ENCODE results near the gene CIT.

CIT gene

GRCh38 chr12:119836781-119837180 is 40.3 kb downstream of the CIT start:
- Histone ChIP-seq H3K9me3 (ENCODE audit: control insufficient read depth in 2 of 2, low read length in 2 of 2) (no peaks in the 10 kb centered on the region), H3K27ac (ENCODE audit: low read depth in 2 of 2, low read length in 2 of 2) (no peak overlapping the region), H3K27me3 (ENCODE audit: control insufficient read depth in 2 of 2, insufficient read depth in 2 of 2, low read length in 2 of 2) (no peaks in the 10 kb centered on the region), H3K4me1 (ENCODE audit: control insufficient read depth in 2 of 2, insufficient read depth in 2 of 2, low read length in 2 of 2) (no peaks in the 10 kb centered on the region), H3K9ac (ENCODE audit: low read depth in 1 of 2, low read length in 2 of 2) (no peak overlapping the region), H3K4me3 (ENCODE audit: low read length in 2 of 2) (no peak overlapping the region), H3K36me3 (ENCODE audit: control insufficient read depth in 2 of 2, insufficient read depth in 2 of 2, low read length in 2 of 2) (no peaks in the 10 kb centered on the region)

GRCh38 chr12:119835068-119835467 is 42.1 kb downstream of the CIT start:
- H3K27me3 ChIP-seq (ENCODE audit: control insufficient read depth in 2 of 2, insufficient read depth in 2 of 2, low read length in 2 of 2), result no peaks in the 10 kb centered on the region

DNA sequence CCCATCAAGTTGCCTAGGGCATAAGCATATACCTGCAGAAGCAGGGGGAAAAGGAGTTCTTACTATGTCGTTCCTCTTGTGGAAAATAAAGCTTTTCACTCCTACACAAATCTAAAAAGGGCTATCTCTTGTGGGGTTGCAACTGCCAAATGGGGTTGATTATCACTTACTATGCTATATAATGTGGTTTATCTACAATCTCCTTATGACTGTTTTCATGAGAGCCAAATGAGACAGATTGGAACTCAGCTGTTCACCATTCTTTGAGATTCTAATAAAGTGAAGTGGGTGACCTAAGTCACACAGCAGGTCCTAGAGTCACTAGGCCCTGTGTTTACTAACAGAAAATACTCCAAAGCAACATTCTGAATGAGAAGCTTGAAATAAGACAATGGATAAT is 47.7 kb downstream of the CIT start:
- no peaks in the 10 kb centered on the region for H3K9me3 ChIP-seq (ENCODE audit: control insufficient read depth in 2 of 2, low read length in 2 of 2)
- H3K9ac ChIP-seq (ENCODE audit: low read depth in 1 of 2, low read length in 2 of 2), result no peak overlapping the region
- no peaks in the 10 kb centered on the region for H3K4me1 ChIP-seq (ENCODE audit: control insufficient read depth in 2 of 2, insufficient read depth in 2 of 2, low read length in 2 of 2)
- no peaks in the 10 kb centered on the region for H3K27me3 ChIP-seq (ENCODE audit: control insufficient read depth in 2 of 2, insufficient read depth in 2 of 2, low read length in 2 of 2)
- no peak overlapping the region for H3K4me3 ChIP-seq (ENCODE audit: low read length in 2 of 2)
- no peak overlapping the region for H3K27ac ChIP-seq (ENCODE audit: low read depth in 2 of 2, low read length in 2 of 2)
- H3K36me3 ChIP-seq (ENCODE audit: control insufficient read depth in 2 of 2, insufficient read depth in 2 of 2, low read length in 2 of 2), result no peaks in the 10 kb centered on the region

More at GRCh38 chr12:119835068-119835467, 42.1 kb downstream of the CIT start:
- Histone ChIP-seq H3K9me3 (ENCODE audit: control insufficient read depth in 2 of 2, low read length in 2 of 2) (no peaks in the 10 kb centered on the region), H3K36me3 (ENCODE audit: control insufficient read depth in 2 of 2, insufficient read depth in 2 of 2, low read length in 2 of 2) (no peaks in the 10 kb centered on the region), H3K4me1 (ENCODE audit: control insufficient read depth in 2 of 2, insufficient read depth in 2 of 2, low read length in 2 of 2) (no peaks in the 10 kb centered on the region), H3K27ac (ENCODE audit: low read depth in 2 of 2, low read length in 2 of 2) (no peak overlapping the region), H3K9ac (ENCODE audit: low read depth in 1 of 2, low read length in 2 of 2) (no peak overlapping the region), H3K4me3 (ENCODE audit: low read length in 2 of 2) (no peak overlapping the region)

DNA sequence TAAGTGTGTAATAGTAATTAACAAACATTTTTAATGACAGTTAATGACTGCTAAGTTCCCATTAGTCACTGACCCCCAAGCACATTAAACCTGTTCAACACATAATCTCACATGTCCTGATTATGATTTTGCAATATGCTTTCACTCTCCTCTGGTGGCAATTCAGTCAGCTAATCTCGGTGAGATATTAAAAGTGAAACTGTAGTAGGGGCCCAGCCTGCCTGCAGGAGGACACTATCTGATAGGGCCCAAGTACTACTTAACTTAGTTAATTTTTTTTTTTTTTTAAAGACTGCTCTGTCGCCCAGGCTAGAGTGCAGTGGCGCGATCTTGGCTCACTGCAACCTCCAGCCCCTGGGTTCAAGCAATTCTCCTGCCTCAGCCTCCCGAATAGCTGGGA is 48.8 kb downstream of the CIT start:
- H3K36me3 ChIP-seq (ENCODE audit: control insufficient read depth in 2 of 2, insufficient read depth in 2 of 2, low read length in 2 of 2), result no peaks in the 10 kb centered on the region

GRCh38 chr12:119827760-119828159 is 49.4 kb downstream of the CIT start:
- Histone ChIP-seq H3K27ac (ENCODE audit: low read depth in 2 of 2, low read length in 2 of 2) (no peak overlapping the region), H3K4me3 (ENCODE audit: low read length in 2 of 2) (no peak overlapping the region), H3K9me3 (ENCODE audit: control insufficient read depth in 2 of 2, low read length in 2 of 2) (no peaks in the 10 kb centered on the region), H3K36me3 (ENCODE audit: control insufficient read depth in 2 of 2, insufficient read depth in 2 of 2, low read length in 2 of 2) (no peaks in the 10 kb centered on the region), H3K4me1 (ENCODE audit: control insufficient read depth in 2 of 2, insufficient read depth in 2 of 2, low read length in 2 of 2) (no peaks in the 10 kb centered on the region), H3K9ac (ENCODE audit: low read depth in 1 of 2, low read length in 2 of 2) (no peak overlapping the region), H3K27me3 (ENCODE audit: control insufficient read depth in 2 of 2, insufficient read depth in 2 of 2, low read length in 2 of 2) (no peaks in the 10 kb centered on the region)

More for the DNA sequence above, 48.8 kb downstream of the CIT start:
- no peak overlapping the region for H3K27ac ChIP-seq (ENCODE audit: low read depth in 2 of 2, low read length in 2 of 2)
- no peak overlapping the region for H3K9ac ChIP-seq (ENCODE audit: low read depth in 1 of 2, low read length in 2 of 2)
- H3K27me3 ChIP-seq (ENCODE audit: control insufficient read depth in 2 of 2, insufficient read depth in 2 of 2, low read length in 2 of 2), result no peaks in the 10 kb centered on the region
- no peaks in the 10 kb centered on the region for H3K9me3 ChIP-seq (ENCODE audit: control insufficient read depth in 2 of 2, low read length in 2 of 2)
- H3K4me1 ChIP-seq (ENCODE audit: control insufficient read depth in 2 of 2, insufficient read depth in 2 of 2, low read length in 2 of 2), result no peaks in the 10 kb centered on the region
- H3K4me3 ChIP-seq (ENCODE audit: low read length in 2 of 2), result no peak overlapping the region

- no peaks in the 10 kb centered on the region for H3K36me3 ChIP-seq (ENCODE audit: control insufficient read depth in 2 of 2, insufficient read depth in 2 of 2, low read length in 2 of 2)
- H3K4me3 ChIP-seq (ENCODE audit: low read length in 2 of 2), result no peak overlapping the region
- no peak overlapping the region for H3K9ac ChIP-seq (ENCODE audit: low read depth in 1 of 2, low read length in 2 of 2)
- H3K27me3 ChIP-seq (ENCODE audit: control insufficient read depth in 2 of 2, insufficient read depth in 2 of 2, low read length in 2 of 2), result no peaks in the 10 kb centered on the region
- H3K4me1 ChIP-seq (ENCODE audit: control insufficient read depth in 2 of 2, insufficient read depth in 2 of 2, low read length in 2 of 2), result no peaks in the 10 kb centered on the region
- H3K9me3 ChIP-seq (ENCODE audit: control insufficient read depth in 2 of 2, low read length in 2 of 2), result no peaks in the 10 kb centered on the region
- no peak overlapping the region for H3K27ac ChIP-seq (ENCODE audit: low read depth in 2 of 2, low read length in 2 of 2)
These were observed 50.3 kb downstream of the CIT start for GRCh38 chr12:119826661-119827445.

DNA sequence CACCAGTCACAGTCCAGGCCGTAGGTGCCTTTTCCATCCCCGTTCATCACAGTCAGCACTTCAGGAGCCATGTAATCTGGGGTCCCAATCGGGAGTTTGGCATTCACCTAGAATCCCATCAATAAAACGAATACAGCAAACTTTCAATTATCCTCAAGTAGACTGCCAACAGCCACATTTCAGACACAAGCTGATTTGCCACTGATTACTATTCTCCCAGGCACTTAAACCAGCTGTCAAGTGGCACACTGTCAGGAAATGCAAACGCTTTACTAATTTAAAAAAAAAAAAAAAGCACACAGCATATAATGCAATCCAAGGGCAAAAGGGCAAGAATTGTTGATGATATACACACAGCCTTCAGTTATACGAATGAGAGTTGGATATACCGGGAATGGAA is 51.9 kb downstream of the CIT start:
- H3K4me1 ChIP-seq (ENCODE audit: control insufficient read depth in 2 of 2, insufficient read depth in 2 of 2, low read length in 2 of 2), result no peaks in the 10 kb centered on the region
- H3K36me3 ChIP-seq (ENCODE audit: control insufficient read depth in 2 of 2, insufficient read depth in 2 of 2, low read length in 2 of 2), result no peaks in the 10 kb centered on the region
- no peaks in the 10 kb centered on the region for H3K27me3 ChIP-seq (ENCODE audit: control insufficient read depth in 2 of 2, insufficient read depth in 2 of 2, low read length in 2 of 2)
- H3K4me3 ChIP-seq (ENCODE audit: low read length in 2 of 2), result no peak overlapping the region
- no peak overlapping the region for H3K9ac ChIP-seq (ENCODE audit: low read depth in 1 of 2, low read length in 2 of 2)
- H3K27ac ChIP-seq (ENCODE audit: low read depth in 2 of 2, low read length in 2 of 2), result no peak overlapping the region
- H3K9me3 ChIP-seq (ENCODE audit: control insufficient read depth in 2 of 2, low read length in 2 of 2), result no peaks in the 10 kb centered on the region

DNA sequence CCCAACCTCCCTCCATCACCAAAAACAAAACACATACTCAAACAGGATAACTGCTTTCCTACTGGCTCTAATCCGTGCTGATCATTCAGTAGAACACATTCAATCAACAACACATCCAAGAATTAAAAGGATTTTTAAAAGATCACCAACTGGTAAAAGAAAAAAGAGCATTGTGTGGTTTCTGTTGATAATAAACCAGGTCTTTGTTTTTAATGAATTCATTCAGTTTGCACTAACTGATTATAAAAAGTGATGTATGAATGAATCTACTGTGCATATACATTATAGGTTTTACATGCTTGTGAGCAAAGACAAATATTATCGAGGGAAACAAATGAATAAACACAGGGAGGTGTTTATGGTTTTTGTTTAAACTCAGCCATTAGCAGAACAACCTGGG is 55.1 kb downstream of the CIT start:
- no peaks in the 10 kb centered on the region for H3K4me1 ChIP-seq (ENCODE audit: control insufficient read depth in 2 of 2, insufficient read depth in 2 of 2, low read length in 2 of 2)
- H3K36me3 ChIP-seq (ENCODE audit: control insufficient read depth in 2 of 2, insufficient read depth in 2 of 2, low read length in 2 of 2), result no peaks in the 10 kb centered on the region
- no peaks in the 10 kb centered on the region for H3K9me3 ChIP-seq (ENCODE audit: control insufficient read depth in 2 of 2, low read length in 2 of 2)
- H3K27me3 ChIP-seq (ENCODE audit: control insufficient read depth in 2 of 2, insufficient read depth in 2 of 2, low read length in 2 of 2), result no peaks in the 10 kb centered on the region
- no peak overlapping the region for H3K9ac ChIP-seq (ENCODE audit: low read depth in 1 of 2, low read length in 2 of 2)
- H3K4me3 ChIP-seq (ENCODE audit: low read length in 2 of 2), result no peak overlapping the region
- H3K27ac ChIP-seq (ENCODE audit: low read depth in 2 of 2, low read length in 2 of 2), result no peak overlapping the region

- H3K36me3 ChIP-seq (ENCODE audit: control insufficient read depth in 2 of 2, insufficient read depth in 2 of 2, low read length in 2 of 2), result no peaks in the 10 kb centered on the region
- no peaks in the 10 kb centered on the region for H3K9me3 ChIP-seq (ENCODE audit: control insufficient read depth in 2 of 2, low read length in 2 of 2)
- H3K9ac ChIP-seq (ENCODE audit: low read depth in 1 of 2, low read length in 2 of 2), result no peak overlapping the region
- H3K4me3 ChIP-seq (ENCODE audit: low read length in 2 of 2), result no peak overlapping the region
- H3K27ac ChIP-seq (ENCODE audit: low read depth in 2 of 2, low read length in 2 of 2), result no peak overlapping the region
- H3K4me1 ChIP-seq (ENCODE audit: control insufficient read depth in 2 of 2, insufficient read depth in 2 of 2, low read length in 2 of 2), result no peaks in the 10 kb centered on the region
- no peaks in the 10 kb centered on the region for H3K27me3 ChIP-seq (ENCODE audit: control insufficient read depth in 2 of 2, insufficient read depth in 2 of 2, low read length in 2 of 2)
These were observed 57.8 kb downstream of the CIT start for GRCh38 chr12:119819322-119819721.

DNA sequence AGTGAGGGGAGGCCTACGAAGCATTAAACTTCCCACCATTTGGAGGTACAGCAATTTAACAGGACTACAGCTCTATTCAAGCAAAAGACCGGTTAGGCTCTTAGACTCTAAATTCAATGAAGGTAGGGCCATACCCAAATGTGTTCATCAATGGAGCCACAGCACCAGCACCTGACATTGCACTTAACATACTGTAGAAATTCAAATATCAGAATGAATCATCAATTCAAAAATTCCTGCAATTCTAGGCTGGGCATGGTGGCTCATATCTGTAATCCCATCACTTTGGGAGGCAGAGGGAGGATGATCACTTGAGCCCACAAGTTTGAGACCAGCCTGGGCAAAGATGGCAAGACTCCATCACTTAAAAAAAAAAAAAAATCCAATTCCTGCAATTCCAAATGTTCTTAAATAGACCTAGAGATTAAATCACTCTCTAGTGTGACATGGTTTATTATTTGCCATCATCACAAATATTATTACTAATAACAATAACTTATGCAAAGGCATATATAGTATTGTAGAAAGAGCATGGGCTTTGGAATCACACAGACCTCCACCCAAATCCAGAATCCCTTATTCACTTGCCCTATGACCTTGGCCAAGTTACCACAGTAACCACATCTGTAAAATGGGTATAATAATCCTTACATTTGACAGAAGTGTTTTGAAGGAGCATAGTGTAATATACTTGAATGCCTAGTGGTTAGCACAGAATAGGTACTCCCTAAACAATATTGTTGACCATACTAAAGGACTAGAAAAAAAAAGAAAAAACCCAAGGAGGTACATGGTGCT is 59.4 kb downstream of the CIT start:
- Histone ChIP-seq H3K27ac (ENCODE audit: low read depth in 2 of 2, low read length in 2 of 2) (no peak overlapping the region), H3K4me3 (ENCODE audit: low read length in 2 of 2) (no peak overlapping the region), H3K36me3 (ENCODE audit: control insufficient read depth in 2 of 2, insufficient read depth in 2 of 2, low read length in 2 of 2) (no peaks in the 10 kb centered on the region), H3K9me3 (ENCODE audit: control insufficient read depth in 2 of 2, low read length in 2 of 2) (no peaks in the 10 kb centered on the region), H3K4me1 (ENCODE audit: control insufficient read depth in 2 of 2, insufficient read depth in 2 of 2, low read length in 2 of 2) (no peaks in the 10 kb centered on the region), H3K9ac (ENCODE audit: low read depth in 1 of 2, low read length in 2 of 2) (no peak overlapping the region), H3K27me3 (ENCODE audit: control insufficient read depth in 2 of 2, insufficient read depth in 2 of 2, low read length in 2 of 2) (no peaks in the 10 kb centered on the region)

All from mucosa of rectum (tissue), 2 donors.